HG03439 (cell line): ENCODE measurements around the gene DAPK2.

Experiments used
- ATAC-seq: cut with Tn5 transposase; IDR thresholded peaks from one replicate; pipeline ENCODE4 v1.9.1; 2021; ENCODE audit warnings: mild to moderate bottlenecking, moderate library complexity; ENCODE audit not compliant: unreplicated experiment

The DAPK2 gene

DNA sequence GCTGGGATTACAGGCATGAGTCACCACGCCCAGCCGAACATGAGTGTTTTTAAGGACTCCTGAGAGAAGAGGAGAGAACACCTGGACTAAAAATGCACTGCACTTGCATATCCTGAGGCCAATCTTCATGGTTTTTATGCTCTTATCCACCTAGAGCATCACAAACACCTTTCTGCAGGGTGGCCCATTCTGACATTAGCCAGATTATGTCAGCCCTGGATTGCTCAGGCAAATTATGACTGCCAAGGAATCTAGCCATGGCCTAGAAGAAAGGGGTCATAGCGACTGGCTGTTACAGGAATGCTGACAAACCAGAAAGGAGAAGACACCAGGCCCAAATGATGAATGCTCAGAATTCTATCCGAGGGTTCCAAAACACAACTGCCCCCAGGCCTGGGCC is 171.7 kb downstream of the DAPK2 start:
- no peak for ATAC-seq

DNA sequence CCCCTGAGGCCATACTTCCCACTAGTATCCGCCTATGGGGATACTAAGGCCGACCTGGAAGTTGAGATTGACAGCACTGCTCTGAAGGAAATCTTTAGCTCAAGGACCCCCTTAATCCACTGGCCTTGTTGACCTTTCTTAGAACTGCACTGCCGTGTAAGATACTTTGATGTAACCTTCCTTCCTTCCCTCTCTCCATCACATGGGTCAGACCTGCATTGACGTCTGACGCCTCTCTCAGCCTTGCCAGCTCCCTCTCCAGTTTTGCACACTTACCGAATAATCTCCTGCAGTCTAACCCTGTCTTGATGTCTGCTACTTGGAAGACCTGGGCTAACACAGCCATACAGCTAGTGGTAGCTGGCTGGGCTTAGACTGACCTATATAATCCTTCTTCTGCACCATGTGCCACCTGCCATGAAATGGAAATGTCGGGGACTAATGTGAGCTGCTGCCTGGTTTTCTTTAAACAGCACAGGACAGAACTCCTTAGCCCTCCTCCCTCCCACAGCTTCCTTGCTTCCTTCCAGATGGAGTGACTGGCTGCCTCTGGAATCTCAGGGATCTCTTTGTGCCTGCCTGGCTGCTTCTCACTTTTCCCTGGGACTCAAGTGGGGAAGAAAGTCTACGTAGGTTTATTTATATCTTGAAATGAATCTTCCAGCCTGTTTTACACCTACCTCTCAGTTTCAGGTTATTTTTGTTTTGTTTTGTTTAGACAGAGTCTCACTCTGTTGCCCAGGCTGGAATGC is 173.3 kb downstream of the DAPK2 start:
- no peak for ATAC-seq

DNA sequence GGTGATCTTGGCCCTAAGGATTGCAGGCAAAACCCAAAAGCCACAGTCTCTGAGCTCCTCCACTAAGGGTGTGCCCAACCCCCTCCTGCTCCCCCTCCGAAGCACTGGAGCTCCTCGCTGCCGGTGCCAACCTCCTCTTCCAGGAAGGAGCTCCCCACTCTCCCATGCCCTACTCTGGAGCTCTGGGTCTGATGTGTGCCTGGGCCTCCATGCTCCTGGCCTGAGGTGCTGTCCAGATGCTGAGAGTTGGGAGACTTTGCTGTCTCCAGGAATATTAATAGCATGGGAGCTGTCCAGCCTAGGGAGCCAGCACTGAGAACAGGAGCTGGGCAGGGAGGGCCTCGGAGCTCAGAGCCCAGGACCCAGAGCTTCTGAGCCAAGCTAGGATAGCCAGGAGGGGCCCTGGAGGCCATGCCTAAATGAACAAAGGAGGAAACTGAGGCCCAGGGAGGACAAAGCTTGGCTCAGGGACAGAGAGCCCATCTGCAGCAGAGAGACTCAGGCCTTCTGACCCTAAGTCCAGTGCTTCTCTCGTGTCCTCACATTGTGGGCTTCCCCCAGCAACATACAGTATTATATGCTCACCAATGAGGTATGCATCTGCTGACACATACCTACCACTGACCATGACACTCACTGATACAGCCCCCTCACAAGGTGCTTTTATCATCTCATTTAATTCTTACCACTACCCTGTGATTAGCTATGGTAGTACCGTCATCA is 175.6 kb downstream of the DAPK2 start:
- no peak for ATAC-seq

GRCh38 chr15:63870043-63870394 is 176.3 kb downstream of the DAPK2 start:
- ATAC-seq = no peak

GRCh38 chr15:63869371-63870042 is 176.8 kb downstream of the DAPK2 start:
- no peak for ATAC-seq

DNA sequence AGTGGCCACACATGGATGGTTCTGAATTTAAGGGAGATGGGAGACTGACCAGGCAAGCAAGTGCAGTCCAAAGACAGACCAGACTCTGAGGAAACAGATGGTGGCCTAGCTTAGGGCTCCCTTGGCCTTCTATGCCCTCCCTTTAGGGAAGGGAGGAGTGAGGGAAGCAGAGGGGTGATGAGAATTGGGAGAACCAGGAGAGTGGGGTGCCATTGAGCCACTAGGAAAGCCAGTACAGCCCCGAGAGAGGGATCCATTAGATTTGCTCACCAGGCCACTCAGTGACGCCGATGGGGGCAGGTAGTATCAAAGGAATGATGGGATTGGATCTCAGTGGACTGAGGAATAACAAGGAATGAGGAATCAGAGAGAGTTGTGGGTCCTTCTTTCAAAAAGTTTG is 182.1 kb downstream of the DAPK2 start:
- ATAC-seq = no peak

GRCh38 chr15:63861946-63862517 is 184.3 kb downstream of the DAPK2 start:
- no peak for ATAC-seq

- no peak for ATAC-seq
Observed at GRCh38 chr15:63860555-63860954, 185.7 kb downstream of the DAPK2 start.

- ATAC-seq = no peak
Observed at GRCh38 chr15:63860155-63860554, 186.1 kb downstream of the DAPK2 start.

DNA sequence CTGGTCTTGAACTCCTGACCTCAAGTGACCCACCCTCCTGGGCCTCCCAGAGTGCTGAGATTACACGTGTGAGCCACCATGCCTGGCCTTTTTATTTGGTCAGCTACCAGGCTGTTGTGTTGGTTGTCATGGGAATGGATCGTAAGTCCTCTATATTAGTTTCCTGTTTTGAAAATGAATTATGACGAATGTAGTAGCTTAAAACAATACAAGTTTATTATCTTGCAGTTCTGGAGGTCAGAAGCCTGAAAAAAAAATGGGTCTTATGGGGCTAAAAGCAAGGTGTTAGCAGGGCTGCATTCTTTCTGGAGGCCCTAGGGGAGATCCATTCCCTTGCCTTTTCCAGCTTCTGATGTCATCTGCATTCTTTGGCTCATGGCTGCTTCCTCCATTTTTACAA is 187.4 kb downstream of the DAPK2 start:
- ATAC-seq = no peak

GRCh38 chr15:63858448-63858847 is 187.8 kb downstream of the DAPK2 start:
- ATAC-seq = no peak

DNA sequence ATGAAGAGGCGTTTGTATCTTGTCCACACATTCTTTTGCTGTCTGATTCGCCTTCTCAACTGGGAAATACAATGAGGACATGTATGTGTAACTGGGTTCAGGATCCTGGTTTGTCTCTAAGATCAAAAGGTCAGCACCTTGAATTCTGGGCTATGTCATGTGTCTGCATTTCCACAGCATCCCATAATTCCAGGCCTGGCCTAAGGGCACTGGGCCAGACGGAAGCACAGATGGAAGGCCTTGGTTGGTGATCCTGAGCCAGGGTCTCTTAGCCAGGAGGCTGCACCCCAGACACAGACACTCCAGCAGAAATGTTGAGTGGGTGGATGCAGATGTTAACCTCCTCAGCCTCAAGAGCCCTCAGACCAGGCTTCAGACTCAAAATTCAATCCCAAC is 188.8 kb downstream of the DAPK2 start:
- no peak for ATAC-seq
